Gastrocnemius medialis (tissue), 4 donors: ENCODE results near the gene SAA2.

Source experiments
- POLR2A ChIP-seq, 2 donors: fragments of 450-650 bp; IDR thresholded peaks; one replicate each; pipeline ENCODE4 v1.6.1; 2017; ENCODE audit warnings: antibody characterized with exemption in 2 of 2, mild to moderate bottlenecking in 2 of 2, moderate library complexity in 2 of 2
- TF ChIP-seq, protein P1 (sequence below), 5 experiments: fragments of 450-650 bp in 3 of 5; fragments of 200-600 bp in 2 of 5; sonication (generic) in 2 of 5; IDR thresholded peaks in 4 of 5; conservative IDR thresholded peaks in 1 of 5; 1 replicate in 4 of 5; 2 replicates in 1 of 5; pipeline ENCODE4 v1.5.1; 2016 to 2019; ENCODE audit warnings: antibody characterized with exemption in 5 of 5, mild to moderate bottlenecking in 3 of 5, moderate library complexity in 3 of 5

DNA sequence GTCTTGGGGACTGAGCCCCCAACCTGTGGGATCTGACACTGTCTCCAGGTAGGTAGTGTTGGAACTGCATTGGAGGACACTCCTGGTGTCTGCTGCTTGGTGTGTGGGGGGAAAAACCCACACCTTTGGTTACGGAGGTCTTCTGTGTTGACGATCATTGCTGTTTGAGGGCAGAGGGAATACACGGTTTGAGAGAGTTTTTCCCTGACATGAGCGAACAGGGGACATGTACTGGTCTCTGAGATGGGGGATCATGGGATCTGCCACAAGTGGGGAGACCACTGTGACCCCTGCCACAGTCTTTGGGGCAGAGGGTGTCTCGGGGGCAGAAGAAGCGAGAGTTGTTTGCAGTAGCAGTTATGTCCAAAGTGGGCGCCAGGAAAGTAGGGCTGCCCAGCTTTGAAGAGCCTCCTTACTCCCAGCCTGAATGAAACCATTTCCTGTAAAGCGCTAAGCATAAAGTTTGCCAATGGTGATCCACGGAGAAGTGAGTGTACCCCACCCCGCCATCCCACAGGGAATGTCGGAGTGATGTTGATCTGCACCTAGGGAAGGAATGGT lies 5.4 kb upstream of the SAA2 start:
- TF ChIP-seq, protein P1, sequence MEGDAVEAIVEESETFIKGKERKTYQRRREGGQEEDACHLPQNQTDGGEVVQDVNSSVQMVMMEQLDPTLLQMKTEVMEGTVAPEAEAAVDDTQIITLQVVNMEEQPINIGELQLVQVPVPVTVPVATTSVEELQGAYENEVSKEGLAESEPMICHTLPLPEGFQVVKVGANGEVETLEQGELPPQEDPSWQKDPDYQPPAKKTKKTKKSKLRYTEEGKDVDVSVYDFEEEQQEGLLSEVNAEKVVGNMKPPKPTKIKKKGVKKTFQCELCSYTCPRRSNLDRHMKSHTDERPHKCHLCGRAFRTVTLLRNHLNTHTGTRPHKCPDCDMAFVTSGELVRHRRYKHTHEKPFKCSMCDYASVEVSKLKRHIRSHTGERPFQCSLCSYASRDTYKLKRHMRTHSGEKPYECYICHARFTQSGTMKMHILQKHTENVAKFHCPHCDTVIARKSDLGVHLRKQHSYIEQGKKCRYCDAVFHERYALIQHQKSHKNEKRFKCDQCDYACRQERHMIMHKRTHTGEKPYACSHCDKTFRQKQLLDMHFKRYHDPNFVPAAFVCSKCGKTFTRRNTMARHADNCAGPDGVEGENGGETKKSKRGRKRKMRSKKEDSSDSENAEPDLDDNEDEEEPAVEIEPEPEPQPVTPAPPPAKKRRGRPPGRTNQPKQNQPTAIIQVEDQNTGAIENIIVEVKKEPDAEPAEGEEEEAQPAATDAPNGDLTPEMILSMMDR (IDR thresholded peaks at IDR 0.05 in 4 of 5, conservative IDR thresholded peaks at IDR 0.05 in 1 of 5): no peak
- TF ChIP-seq POLR2A (IDR thresholded peaks at IDR 0.05): no peak
